IPS-NIHi11 (cell line): Measurements from ENCODE around the gene SETD9.

ENCODE experiments used
- DNase-seq: peaks from one replicate; pipeline ENCODE4 v3.0.0; 2012; ENCODE audit warnings: mixed read lengths, low spot score

Gene SETD9

GRCh38 chr5:56938858-56939257 lies 29.5 kb downstream of the SETD9 start:
- no peak for DNase-seq

- DNase-seq = no peak
Observed at GRCh38 chr5:56941981-56942380, 32.6 kb downstream of the SETD9 start.

GRCh38 chr5:56947052-56947451 lies 37.7 kb downstream of the SETD9 start:
- DNase-seq = no peak

GRCh38 chr5:56950626-56951125 lies 41.3 kb downstream of the SETD9 start:
- peak; percentile 70 for DNase-seq

GRCh38 chr5:56951126-56951945 lies 41.9 kb downstream of the SETD9 start:
- DNase-seq = peak; percentile 71

GRCh38 chr5:56951946-56952691 lies 42.7 kb downstream of the SETD9 start, which contains the start of gene MIER3:
Gene MIER3 (minus strand): TSS chr5:56952123. CDS start chr5:56952102, 21 bp downstream.
- peak; percentile 98 for DNase-seq

- DNase-seq = no peak
Observed at GRCh38 chr5:56954262-56954661, 44.9 kb downstream of the SETD9 start.

- DNase-seq = no peak
Observed at GRCh38 chr5:56958595-56958994, 49.2 kb downstream of the SETD9 start.

- no peak for DNase-seq
Observed at GRCh38 chr5:56959326-56959725, 49.9 kb downstream of the SETD9 start.

GRCh38 chr5:56961746-56962145 lies 52.4 kb downstream of the SETD9 start:
- DNase-seq = no peak

- no peak for DNase-seq
Observed at GRCh38 chr5:56962286-56962685, 52.9 kb downstream of the SETD9 start.

GRCh38 chr5:56963246-56963645 lies 53.9 kb downstream of the SETD9 start:
- DNase-seq = no peak

GRCh38 chr5:56964173-56964572 lies 54.8 kb downstream of the SETD9 start:
- no peak for DNase-seq
